ENCODE measurements around the gene TMEM62.

GRCh38 chr15:43151688-43152087 lies 18.3 kb downstream of the TMEM62 start:
- TF ChIP-seq CTCF (IDR thresholded peaks at IDR 0.05) (no peak), POLR2A (IDR thresholded peaks at IDR 0.05) (no peak)
